Measurements from ENCODE around the gene OR6C68.
"Not testable (repeated sequence)": the region's sequence is repeated elsewhere in the genome, so short reads cannot be mapped to it uniquely, and the experiment has no call there.

The OR6C68 gene

GRCh38 chr12:55469291-55469690, 22.9 kb upstream of the OR6C68 start:
- no peak for TF ChIP-seq CTCF (IDR thresholded peaks at IDR 0.05; ENCODE audit: control insufficient read depth, extremely low read depth, insufficient read depth)
- H3K4me3 ChIP-seq (ENCODE audit: low read depth, low read length) = no peak overlapping the region
- no peak for DNase-seq (ENCODE audit: low read depth)

- no peak for DNase-seq (ENCODE audit: low read depth)
- H3K4me3 ChIP-seq (ENCODE audit: low read depth, low read length) = no peak within 1 kb of the TSS
- TF ChIP-seq CTCF (IDR thresholded peaks at IDR 0.05; ENCODE audit: control insufficient read depth, extremely low read depth, insufficient read depth) = no peak
Observed at GRCh38 chr12:55470088-55470829, 21.9 kb upstream of the OR6C68 start, which contains the start of gene OR6C70. Gene OR6C70 (minus strand): TSS chr12:55470138. CDS start chr12:55470138, 0 bp downstream.

- no peak for DNase-seq (ENCODE audit: low read depth)
- H3K4me3 ChIP-seq (ENCODE audit: low read depth, low read length) = no peak overlapping the region
- no peak for TF ChIP-seq CTCF (IDR thresholded peaks at IDR 0.05; ENCODE audit: control insufficient read depth, extremely low read depth, insufficient read depth)
Observed at GRCh38 chr12:55472264-55472663, 19.9 kb upstream of the OR6C68 start.

GRCh38 chr12:55479136-55479535, 13.0 kb upstream of the OR6C68 start:
- H3K4me3 ChIP-seq (ENCODE audit: low read depth, low read length); DNase-seq (ENCODE audit: low read depth): not testable (repeated sequence)

GRCh38 chr12:55484284-55484683, 7.9 kb upstream of the OR6C68 start:
- not testable (repeated sequence) for DNase-seq (ENCODE audit: low read depth); H3K4me3 ChIP-seq (ENCODE audit: low read depth, low read length)

- no peak for TF ChIP-seq CTCF (IDR thresholded peaks at IDR 0.05; ENCODE audit: control insufficient read depth, extremely low read depth, insufficient read depth)
- DNase-seq (ENCODE audit: low read depth) = no peak
- no peak overlapping the region for H3K4me3 ChIP-seq (ENCODE audit: low read depth, low read length)
Observed at GRCh38 chr12:55495490-55495889, 3.3 kb downstream of the OR6C68 start.

GRCh38 chr12:55499231-55499630, 7.1 kb downstream of the OR6C68 start:
- no peak for TF ChIP-seq CTCF (IDR thresholded peaks at IDR 0.05; ENCODE audit: control insufficient read depth, extremely low read depth, insufficient read depth)
- DNase-seq (ENCODE audit: low read depth) = no peak
- no peak overlapping the region for H3K4me3 ChIP-seq (ENCODE audit: low read depth, low read length)

GRCh38 chr12:55499810-55500252, 7.7 kb downstream of the OR6C68 start:
- H3K4me3 ChIP-seq (ENCODE audit: low read depth, low read length) = no peak overlapping the region
- TF ChIP-seq CTCF (IDR thresholded peaks at IDR 0.05; ENCODE audit: control insufficient read depth, extremely low read depth, insufficient read depth) = no peak
- DNase-seq (ENCODE audit: low read depth) = no peak

All from LNCaP clone FGC (cell line).